GM19193 (cell line): Measurements from ENCODE around the gene OR2AP1.

Experiments used
- POLR2A ChIP-seq: IDR thresholded peaks from 4 replicates; pipeline ENCODE4 v1.6.1; 2011; ENCODE audit not compliant: insufficient read depth, insufficient read length; ENCODE audit errors: extremely low read depth

The OR2AP1 gene

DNA sequence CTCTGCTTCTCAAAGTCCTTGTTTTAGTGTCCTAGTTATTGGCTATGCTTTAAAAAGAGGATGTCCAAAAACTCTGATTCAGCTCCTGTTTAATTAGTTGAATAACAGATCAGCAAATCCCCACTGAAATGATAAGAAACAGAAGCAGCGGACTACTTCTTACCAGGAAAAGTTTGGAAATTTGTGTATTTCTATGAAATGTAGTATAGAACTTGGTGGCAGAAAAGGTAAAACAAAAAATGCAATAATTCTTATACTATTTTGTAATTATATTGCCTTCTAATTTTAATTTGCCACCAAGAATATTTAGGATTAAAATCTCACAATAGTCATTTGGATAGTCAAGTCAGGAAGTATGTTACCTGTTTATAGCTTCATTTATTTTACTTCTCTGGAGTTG lies at the start of gene OR2AP1:
OR2AP1 (plus strand) TSS at position 301 of the 400 bp plus-strand sequence. CDS start 1,947 bp downstream, outside the sequence.
- TF ChIP-seq POLR2A: no peak

GRCh38 chr12:55548756-55549155 lies 23.5 kb upstream of the OR2AP1 start:
- no peak for TF ChIP-seq POLR2A

GRCh38 chr12:55549302-55549701 lies 23.0 kb upstream of the OR2AP1 start, which contains the start of gene OR6C4:
Gene OR6C4, plus strand, starts transcription at chr12:55549602. Its CDS starts 1,625 bp downstream, at chr12:55551227.
- TF ChIP-seq POLR2A: no peak

DNA sequence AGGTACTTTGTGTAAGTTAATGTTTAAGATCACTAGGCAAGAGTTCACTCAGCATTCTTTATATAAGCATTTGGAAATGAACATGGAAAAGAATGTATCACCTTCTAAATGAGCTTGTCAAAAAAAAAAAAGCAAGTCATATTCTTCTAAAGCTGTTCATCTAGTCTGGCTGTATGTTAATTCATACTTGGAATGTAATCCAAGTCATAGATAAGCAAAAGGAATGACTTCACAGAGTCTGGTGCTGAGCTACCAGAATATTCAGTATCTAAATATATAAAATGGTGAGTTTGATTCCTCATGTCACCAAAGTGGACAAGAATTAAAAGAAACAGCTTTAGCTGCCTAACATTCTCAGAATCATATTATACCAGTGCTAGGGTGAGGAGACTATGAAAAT lies 18.0 kb upstream of the OR2AP1 start:
- TF ChIP-seq POLR2A: no peak

DNA sequence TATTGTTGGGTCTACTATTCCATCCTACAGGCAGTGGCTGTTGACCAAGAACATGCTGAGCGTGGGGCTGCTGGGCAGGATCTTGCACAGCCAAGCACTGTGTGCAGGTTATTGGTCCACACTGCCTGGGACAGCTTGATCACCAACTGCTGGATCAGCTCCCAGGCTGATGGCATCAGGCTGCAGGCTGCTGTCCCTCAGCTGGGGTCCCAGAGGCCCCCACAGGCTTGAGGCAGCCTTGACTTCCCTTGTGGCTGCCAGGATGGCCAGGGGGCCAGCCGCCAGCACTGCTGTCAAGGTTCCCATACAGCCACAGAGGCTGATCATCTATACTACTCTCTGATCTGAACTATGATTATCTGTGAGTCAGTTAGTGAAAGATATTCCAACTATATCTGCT lies 9.8 kb downstream of the OR2AP1 start:
- TF ChIP-seq POLR2A: no peak

DNA sequence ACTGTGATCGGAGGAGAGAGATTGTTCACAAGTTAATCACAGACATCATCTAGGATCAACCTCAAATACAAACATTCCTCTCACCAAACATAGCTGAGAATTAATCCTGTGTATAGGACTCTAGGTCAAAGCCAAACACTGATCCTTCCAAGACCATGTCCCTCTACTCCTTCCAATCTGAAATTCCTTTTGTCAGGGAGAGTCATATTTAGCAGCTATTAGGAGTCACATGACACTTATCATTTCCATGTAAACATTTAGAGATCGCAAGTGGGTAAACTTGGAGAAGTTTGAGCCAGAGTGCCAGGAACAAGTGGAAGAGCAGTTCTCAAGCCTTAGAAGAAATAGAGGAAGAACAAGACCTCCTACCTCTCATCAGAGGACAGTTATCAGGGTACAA lies 13.5 kb downstream of the OR2AP1 start:
- no peak for TF ChIP-seq POLR2A

GRCh38 chr12:55607821-55608594 lies 35.7 kb downstream of the OR2AP1 start:
- no peak for TF ChIP-seq POLR2A

- TF ChIP-seq POLR2A: no peak
Observed at GRCh38 chr12:55610598-55610997, 38.3 kb downstream of the OR2AP1 start.

DNA sequence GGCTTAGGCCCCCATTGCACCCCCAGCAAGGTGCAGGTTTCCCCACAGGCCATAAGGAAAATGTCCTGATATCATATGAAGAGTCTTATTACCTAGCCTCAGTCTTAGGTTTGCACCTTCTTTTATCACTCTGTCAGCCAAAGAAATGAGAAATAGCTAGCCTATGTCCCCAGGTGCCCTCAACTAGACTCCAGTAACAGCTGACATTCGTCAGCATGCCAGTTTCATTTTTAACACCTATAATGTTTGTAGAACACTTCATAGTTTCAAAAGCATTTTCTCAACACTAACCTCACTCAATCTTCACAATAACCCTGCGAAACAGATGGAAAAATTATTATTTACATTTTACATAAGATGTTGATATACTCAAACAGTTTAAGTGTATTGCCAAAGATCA lies 40.4 kb downstream of the OR2AP1 start:
- TF ChIP-seq POLR2A: no peak

DNA sequence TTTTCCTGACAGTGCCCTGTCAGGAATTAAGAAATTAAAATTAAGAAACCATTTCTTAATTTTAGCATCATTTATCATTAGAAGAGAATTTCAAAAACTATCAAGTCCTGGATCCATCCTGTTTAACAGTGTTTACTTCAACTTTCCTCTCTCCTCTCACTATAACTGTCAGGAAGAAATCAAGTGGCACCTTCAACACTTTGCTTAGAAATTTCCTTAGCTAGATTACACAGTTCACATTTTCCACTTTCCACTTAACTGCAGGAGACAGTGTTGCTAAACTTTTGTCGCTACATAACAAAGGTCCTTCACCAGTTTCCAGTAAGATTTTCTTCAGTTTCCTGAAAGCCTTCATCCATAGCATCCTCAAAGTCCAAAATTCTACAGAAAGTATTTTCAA lies 42.5 kb downstream of the OR2AP1 start:
- no peak for TF ChIP-seq POLR2A

DNA sequence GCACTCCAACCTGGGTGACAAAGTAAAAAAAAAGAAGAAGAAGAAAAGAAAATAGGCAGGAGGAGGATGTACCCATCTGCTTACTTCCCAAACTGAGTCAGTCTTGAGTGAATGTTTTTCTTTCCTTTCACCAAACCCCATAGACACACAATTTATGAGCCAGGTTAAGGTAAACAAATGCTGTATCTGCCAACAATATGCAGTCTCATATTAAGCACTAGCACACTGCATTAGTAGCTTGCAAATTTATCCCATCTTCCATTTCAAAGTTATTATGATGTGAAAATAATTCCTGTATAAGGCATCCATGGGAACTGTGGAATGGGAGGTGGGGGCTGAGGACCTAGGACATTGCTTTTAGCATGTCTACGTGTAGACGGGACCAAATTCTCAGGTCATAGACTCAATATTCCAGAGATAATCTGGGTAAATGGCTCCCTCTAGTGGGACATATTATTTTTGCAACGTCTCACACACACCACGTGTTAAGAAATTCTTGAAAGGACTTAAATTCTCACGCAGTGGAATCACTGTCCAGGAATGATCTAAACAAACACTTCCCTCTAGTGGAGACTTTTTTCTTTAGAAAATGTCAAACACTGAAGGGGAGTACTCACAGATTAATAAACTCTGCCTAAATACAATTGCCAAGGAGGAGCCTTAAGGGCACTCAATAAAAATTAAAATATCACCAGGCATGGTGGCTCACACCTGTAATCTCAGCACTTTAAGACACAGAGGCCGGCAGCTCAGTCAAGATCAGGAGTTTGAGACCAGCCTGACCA lies 47.3 kb downstream of the OR2AP1 start:
- no peak for TF ChIP-seq POLR2A

DNA sequence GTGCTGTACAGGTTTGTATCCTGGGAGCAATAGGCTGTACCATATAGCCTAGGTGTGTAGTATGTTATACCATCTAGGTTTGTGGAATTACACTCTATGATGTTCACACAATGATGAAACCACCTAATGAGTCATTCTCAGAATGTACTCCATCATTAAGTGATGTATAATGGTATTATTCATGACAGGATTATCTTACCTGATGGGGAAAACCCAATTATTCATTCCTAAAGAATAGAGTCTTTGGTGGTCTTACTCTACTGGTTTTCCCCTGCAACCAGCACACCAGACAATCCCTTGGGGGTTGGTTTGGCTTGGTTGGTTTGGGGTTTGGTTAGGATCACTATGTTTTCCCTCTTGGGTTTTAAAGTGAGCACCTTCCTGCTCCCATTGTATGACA lies 51.8 kb downstream of the OR2AP1 start:
- no peak for TF ChIP-seq POLR2A
